K562 treated with DMSO at 1 percent for 12 hours (cell line): ENCODE measurements around the gene CREG2. TPM values are rescaled to one million over a fixed set of nuclear protein-coding genes. Genes with fewer than 3 reads are reported as not detected.

ENCODE experiments used
- total RNA-seq: library from RNA; unstranded; fragments of 300-600 nt; gene quantifications from 2 replicates; pipeline ENCODE4 v1.2.3, GENCODE V29; 2022; ENCODE audit not compliant: insufficient read depth

Gene CREG2, protein sequence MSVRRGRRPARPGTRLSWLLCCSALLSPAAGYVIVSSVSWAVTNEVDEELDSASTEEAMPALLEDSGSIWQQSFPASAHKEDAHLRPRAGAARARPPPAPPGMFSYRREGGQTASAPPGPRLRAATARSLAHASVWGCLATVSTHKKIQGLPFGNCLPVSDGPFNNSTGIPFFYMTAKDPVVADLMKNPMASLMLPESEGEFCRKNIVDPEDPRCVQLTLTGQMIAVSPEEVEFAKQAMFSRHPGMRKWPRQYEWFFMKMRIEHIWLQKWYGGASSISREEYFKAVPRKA
- total RNA-seq, result not detected in 2 replicates

DNA sequence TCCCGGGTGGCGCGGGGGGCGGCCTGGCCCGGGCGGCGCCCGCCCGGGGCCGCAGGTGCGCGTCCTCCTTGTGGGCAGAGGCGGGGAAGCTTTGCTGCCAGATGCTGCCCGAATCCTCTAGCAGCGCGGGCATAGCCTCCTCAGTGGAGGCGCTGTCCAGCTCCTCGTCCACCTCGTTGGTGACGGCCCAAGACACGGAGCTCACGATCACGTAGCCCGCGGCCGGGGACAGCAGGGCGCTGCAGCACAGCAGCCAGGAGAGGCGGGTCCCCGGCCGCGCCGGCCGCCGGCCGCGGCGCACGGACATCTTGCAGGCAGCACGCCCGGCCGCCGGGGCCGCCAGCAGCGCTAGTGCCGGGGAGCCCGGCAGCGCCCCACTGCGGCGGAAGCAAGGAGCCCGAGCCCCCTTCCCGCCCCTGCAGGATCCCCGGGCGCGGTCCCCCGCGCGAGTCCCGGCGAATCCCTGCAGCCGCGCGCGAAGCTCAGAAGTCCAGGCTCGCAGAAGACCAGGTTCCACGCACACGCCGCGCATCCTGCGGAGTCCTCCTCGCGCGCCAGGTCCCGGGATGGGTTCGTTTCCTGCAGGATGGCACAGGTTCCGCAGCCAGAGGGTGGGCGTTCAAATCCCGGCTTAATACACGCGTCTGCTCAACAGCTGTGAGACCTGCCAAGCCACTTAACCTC lies at the start of gene CREG2:
Gene CREG2, minus strand, starts transcription at position 353 of the 684 bp plus-strand sequence. Its CDS starts 46 bp downstream, at position 307.

DNA sequence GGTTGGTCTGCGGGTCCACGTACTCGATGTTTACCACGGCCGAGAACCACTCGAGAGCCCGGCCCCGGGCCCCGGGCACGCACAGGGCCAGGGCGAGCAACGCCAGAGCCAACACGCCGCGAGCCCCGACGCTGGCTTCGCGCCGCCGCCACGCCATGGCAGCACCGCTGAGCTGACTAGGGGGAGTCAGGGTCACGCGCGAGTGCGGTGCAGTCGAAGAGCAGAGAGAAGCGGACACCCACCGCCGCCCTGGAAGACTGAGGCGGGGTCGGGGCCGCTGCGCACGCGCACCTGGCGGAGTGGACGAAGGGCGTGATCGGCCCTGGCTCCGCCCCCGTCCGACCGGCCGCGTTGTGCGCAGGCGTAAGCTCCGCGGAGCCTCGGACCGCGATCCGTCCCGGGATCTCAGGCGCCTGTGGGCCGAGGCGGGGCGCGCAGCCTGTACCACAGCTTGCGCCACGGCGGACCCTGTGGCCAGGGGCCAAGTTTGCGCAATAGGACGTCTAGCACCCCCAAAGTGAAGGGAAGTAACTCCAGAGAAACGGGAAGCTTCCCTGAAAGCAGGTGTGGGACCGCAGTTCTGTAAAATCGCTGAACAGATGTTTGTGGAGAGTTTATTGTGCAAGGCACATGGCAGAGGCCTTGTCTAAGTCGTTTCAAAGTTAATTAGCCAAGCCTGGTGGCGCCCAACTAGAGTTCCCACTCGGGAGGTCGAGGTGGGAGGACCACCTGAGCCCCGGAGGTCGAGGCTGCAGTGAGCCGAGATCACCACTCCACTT lies 78.7 kb downstream of the CREG2 start, which contains the start of gene RNF149:
Gene RNF149, minus strand, starts transcription at position 270 of the 779 bp plus-strand sequence. Its CDS starts 113 bp downstream, at position 157.

Other genes starting within 250 kb of the CREG2 start
- gene TBC1D8, start 236.1 kb downstream of the CREG2 start, total RNA-seq, result 3.3 and 6.4 TPM in 2 replicates
- gene CNOT11, start 134.6 kb downstream of the CREG2 start, total RNA-seq, result 28.2 and 68.7 TPM in 2 replicates
- 10.7 and 16.5 TPM in 2 replicates for gene RNF149, start 78.8 kb downstream of the CREG2 start, total RNA-seq
- gene RFX8, start 87.6 kb upstream of the CREG2 start, total RNA-seq, result not detected in 2 replicates